DND-41 (cell line): ENCODE measurements around the gene LRRN2.

ENCODE experiments used
- EZH2 ChIP-seq: IDR thresholded peaks from 3 replicates; pipeline ENCODE4 v1.6.1; 2012; ENCODE audit warnings: borderline replicate concordance, low read depth, mild to moderate bottlenecking, moderate library complexity, low read length, inconsistent platforms; ENCODE audit not compliant: severe bottlenecking
- TF ChIP-seq, protein P1 (sequence below): IDR thresholded peaks from 2 replicates; pipeline ENCODE4 v1.5.1; 2012; ENCODE audit warnings: borderline replicate concordance, low read length, moderate library complexity, mild to moderate bottlenecking; ENCODE audit not compliant: poor library complexity, severe bottlenecking; ENCODE audit errors: extremely low read depth

- TF ChIP-seq, protein P1, sequence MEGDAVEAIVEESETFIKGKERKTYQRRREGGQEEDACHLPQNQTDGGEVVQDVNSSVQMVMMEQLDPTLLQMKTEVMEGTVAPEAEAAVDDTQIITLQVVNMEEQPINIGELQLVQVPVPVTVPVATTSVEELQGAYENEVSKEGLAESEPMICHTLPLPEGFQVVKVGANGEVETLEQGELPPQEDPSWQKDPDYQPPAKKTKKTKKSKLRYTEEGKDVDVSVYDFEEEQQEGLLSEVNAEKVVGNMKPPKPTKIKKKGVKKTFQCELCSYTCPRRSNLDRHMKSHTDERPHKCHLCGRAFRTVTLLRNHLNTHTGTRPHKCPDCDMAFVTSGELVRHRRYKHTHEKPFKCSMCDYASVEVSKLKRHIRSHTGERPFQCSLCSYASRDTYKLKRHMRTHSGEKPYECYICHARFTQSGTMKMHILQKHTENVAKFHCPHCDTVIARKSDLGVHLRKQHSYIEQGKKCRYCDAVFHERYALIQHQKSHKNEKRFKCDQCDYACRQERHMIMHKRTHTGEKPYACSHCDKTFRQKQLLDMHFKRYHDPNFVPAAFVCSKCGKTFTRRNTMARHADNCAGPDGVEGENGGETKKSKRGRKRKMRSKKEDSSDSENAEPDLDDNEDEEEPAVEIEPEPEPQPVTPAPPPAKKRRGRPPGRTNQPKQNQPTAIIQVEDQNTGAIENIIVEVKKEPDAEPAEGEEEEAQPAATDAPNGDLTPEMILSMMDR, result no peak
- no peak for TF ChIP-seq EZH2
Measured at GRCh38 chr1:204588826-204589225, 96.7 kb downstream of the LRRN2 start.
